Nephron (organoid): ENCODE measurements around the gene ADGRL3.

Experiments used
- H3K27ac Mint-ChIP-seq, 3 experiments: 2 replicates each; pipeline ENCODE4 v1.8.0; 2020; ENCODE audit warnings: mixed read lengths in 3 of 3, mild to moderate bottlenecking in 2 of 3, moderate library complexity in 1 of 3
- H3K27me3 Mint-ChIP-seq: 2 replicates; pipeline ENCODE4 v1.8.0; 2021; ENCODE audit warnings: low read depth, mild to moderate bottlenecking, moderate library complexity, mixed read lengths
- H3K36me3 Mint-ChIP-seq: 2 replicates; pipeline ENCODE4 v1.8.0; 2020; ENCODE audit warnings: low read depth, mixed read lengths
- H3K4me1 Mint-ChIP-seq: 2 replicates; pipeline ENCODE4 v1.8.0; 2020; ENCODE audit warnings: mixed read lengths
- H3K4me3 Mint-ChIP-seq, 3 experiments: 2 replicates each; pipeline ENCODE4 v1.8.0; 2020; ENCODE audit warnings: mild to moderate bottlenecking in 3 of 3, mixed read lengths in 3 of 3, moderate library complexity in 2 of 3
- H3K9me3 Mint-ChIP-seq: 2 replicates; pipeline ENCODE4 v1.8.0; 2020; ENCODE audit warnings: mixed read lengths
- CTCF ChIP-seq, 3 experiments: fragments of 200-600 bp; sonication (generic); IDR thresholded peaks; one replicate each; pipeline ENCODE4 v1.5.0; 2021; ENCODE audit warnings: antibody characterized with exemption in 3 of 3; ENCODE audit not compliant: unreplicated experiment in 3 of 3

ADGRL3 gene

GRCh38 chr4:61437923-61438322 lies 237.8 kb downstream of the ADGRL3 start:
- TF ChIP-seq CTCF (IDR thresholded peaks at IDR 0.05; ENCODE audit: unreplicated experiment in 3 of 3): no peak
- no peak overlapping the region for H3K4me3 Mint-ChIP-seq

GRCh38 chr4:61440321-61440720 lies 240.2 kb downstream of the ADGRL3 start:
- Mint-ChIP-seq H3K9me3 (no peaks in the 10 kb centered on the region), H3K4me1 (peaks cover 12% of the 10 kb centered on the region), H3K27me3 (no peaks in the 10 kb centered on the region), H3K27ac (no peak overlapping the region), H3K4me3 (no peak overlapping the region), H3K36me3 (no peaks in the 10 kb centered on the region)
- no peak for TF ChIP-seq CTCF (IDR thresholded peaks at IDR 0.05; ENCODE audit: unreplicated experiment in 3 of 3)

More at GRCh38 chr4:61437923-61438322, 237.8 kb downstream of the ADGRL3 start:
- Mint-ChIP-seq H3K9me3 (no peaks in the 10 kb centered on the region), H3K36me3 (no peaks in the 10 kb centered on the region), H3K27me3 (no peaks in the 10 kb centered on the region), H3K27ac (no peak overlapping the region), H3K4me1 (peaks cover 12% of the 10 kb centered on the region)

GRCh38 chr4:61442936-61443335 lies 242.8 kb downstream of the ADGRL3 start:
- no peak overlapping the region for H3K27ac Mint-ChIP-seq
- no peak overlapping the region for H3K4me3 Mint-ChIP-seq
- no peaks in the 10 kb centered on the region for H3K36me3 Mint-ChIP-seq
- TF ChIP-seq CTCF (IDR thresholded peaks at IDR 0.05; ENCODE audit: unreplicated experiment in 3 of 3): no peak
- peaks cover 22% of the 10 kb centered on the region for H3K4me1 Mint-ChIP-seq
- no peaks in the 10 kb centered on the region for H3K27me3 Mint-ChIP-seq
- no peaks in the 10 kb centered on the region for H3K9me3 Mint-ChIP-seq

GRCh38 chr4:61443813-61444510 lies 243.8 kb downstream of the ADGRL3 start:
- no peaks in the 10 kb centered on the region for H3K36me3 Mint-ChIP-seq
- H3K9me3 Mint-ChIP-seq: no peaks in the 10 kb centered on the region
- TF ChIP-seq CTCF (IDR thresholded peaks at IDR 0.05; ENCODE audit: unreplicated experiment in 3 of 3): no peak
- H3K27ac Mint-ChIP-seq: no peak overlapping the region
- H3K27me3 Mint-ChIP-seq: no peaks in the 10 kb centered on the region
- H3K4me1 Mint-ChIP-seq: peaks cover 26% of the 10 kb centered on the region
- no peak overlapping the region for H3K4me3 Mint-ChIP-seq

- Mint-ChIP-seq H3K36me3 (no peaks in the 10 kb centered on the region), H3K27ac (no peak overlapping the region), H3K27me3 (no peaks in the 10 kb centered on the region)
Measured at GRCh38 chr4:61445374-61446063, 245.4 kb downstream of the ADGRL3 start.

More at GRCh38 chr4:61445374-61446063, 245.4 kb downstream of the ADGRL3 start:
- peaks cover 22% of the 10 kb centered on the region for H3K4me1 Mint-ChIP-seq
- H3K9me3 Mint-ChIP-seq: no peaks in the 10 kb centered on the region
- no peak for TF ChIP-seq CTCF (IDR thresholded peaks at IDR 0.05; ENCODE audit: unreplicated experiment in 3 of 3)
- H3K4me3 Mint-ChIP-seq: no peak overlapping the region
